ENCODE measurements around the gene IPCEF1.
"Not testable (repeated sequence)": the region's sequence is repeated elsewhere in the genome, so short reads cannot be mapped to it uniquely, and the experiment has no call there.

The IPCEF1 gene

DNA sequence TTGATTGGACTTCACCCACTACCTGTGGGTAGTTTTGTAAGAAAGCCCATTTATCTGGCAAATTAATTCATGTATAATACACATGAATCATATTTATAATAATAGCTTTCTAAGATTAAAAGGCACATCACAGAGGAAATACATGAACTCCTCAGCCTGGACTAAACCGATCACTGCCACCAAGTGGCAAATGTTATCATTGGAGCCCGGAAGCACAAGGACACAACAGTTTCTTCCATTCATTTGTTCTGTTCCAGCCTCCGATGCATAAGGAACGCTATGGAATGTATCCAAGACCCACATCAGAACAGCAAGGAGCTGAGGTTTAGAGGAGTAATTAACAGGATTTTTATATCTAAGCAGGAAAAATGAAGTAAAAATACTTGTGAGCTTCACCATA lies 13.9 kb upstream of the IPCEF1 start:
- DNase-seq: peak; percentile 31

DNA sequence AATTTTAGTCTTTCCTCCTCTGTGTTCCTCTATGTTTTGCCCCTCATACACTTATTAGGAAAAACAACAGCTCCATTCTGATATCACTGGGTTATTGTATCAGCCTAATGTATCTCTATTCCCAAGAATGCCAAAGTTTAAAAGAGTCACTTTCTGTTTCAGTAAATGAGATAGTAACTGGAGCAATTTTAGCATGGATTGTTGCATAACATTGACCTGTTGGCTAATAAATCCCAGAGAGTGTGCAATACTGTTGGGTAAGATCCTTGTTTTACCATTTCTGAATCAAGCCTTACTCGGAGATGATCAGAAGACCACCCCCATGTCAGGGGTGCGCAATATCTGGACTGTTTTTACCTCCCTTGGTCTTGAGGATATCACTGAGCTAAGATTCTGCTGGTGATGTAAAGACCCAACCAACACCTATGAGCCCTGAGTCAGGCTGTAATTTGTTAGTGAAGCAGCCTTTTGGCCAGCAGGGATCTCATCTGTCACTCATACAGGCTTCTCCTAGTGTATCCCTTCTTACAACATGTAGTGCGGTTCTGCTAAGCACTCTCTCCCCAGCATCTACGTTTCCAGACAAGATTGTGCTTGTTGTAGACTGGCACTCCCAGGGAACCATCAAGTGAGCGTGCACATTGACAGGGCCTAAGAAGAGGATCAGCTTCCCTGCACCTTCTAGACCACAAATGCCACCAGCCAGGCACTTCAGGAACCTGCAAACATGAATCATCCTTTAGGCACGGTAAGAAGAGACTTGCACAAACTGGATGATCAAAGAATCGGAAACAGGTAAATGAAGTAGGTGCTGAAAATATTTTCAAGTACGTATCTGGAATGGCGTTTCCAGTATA lies 11.5 kb upstream of the IPCEF1 start:
- DNase-seq: no peak

GRCh38 chr6:154367336-154367735 lies 10.7 kb upstream of the IPCEF1 start:
- no peak for DNase-seq

GRCh38 chr6:154363821-154364220 lies 7.2 kb upstream of the IPCEF1 start:
- no peak for DNase-seq

DNA sequence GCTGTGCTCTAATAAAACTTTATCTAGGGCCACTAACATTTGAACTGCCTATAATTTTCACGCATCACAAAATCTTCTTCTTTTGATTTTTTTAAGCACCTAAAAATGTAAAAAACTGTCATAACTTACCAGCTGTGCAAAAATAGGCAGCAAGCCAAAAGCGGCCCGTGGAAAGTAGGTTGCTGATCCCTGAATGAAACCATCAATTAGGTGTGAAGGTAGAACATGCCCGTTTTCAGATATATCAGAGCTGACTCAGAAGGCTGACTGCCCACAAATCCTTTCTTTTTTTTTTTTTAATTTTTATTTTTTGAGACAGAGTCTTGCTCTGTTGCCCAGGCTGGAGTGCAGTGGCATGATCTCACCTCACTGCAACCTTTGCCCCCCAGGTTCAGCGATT lies 4.9 kb upstream of the IPCEF1 start:
- no peak for DNase-seq

GRCh38 chr6:154360476-154360875 lies 3.9 kb upstream of the IPCEF1 start:
- DNase-seq: no peak

DNA sequence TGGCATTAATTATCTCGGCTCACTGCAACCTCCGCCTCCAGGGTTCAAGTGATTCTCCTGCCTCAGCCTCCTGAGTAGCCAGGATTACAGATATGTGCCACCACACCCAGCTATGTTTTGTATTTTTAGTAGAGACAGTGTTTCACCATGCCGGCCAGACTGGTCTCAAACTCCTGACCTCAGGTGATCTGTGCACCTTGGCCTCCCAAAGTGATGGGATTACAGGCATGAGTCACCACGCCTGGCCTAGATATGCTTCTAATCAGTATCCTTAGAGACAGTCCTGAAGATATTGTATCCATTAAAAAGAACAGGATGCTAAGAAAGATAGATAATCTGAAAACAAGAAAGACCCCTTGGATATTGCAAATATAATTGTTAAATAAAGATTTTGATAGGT lies 3.1 kb upstream of the IPCEF1 start:
- no peak for DNase-seq

DNA sequence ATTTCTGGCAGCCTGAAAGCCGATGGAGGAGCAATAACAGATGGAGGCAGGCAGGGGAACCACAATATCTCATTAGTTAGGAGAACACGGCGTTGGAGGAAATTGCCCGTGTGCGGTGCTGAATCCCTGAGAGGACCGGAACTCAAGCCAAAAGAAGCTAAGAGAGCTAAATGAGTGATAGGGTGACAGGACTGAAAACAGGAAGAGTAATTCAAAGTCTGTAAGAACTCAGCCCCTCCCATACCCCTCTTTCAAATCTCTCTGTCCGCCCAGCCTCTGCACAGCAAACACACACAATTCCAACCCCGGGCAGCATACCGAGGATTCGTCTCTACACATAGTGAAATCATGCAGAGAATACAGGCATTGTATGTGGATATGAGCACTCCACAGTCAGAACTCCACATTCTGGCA lies 2.6 kb upstream of the IPCEF1 start:
- DNase-seq: peak; percentile 3

DNA sequence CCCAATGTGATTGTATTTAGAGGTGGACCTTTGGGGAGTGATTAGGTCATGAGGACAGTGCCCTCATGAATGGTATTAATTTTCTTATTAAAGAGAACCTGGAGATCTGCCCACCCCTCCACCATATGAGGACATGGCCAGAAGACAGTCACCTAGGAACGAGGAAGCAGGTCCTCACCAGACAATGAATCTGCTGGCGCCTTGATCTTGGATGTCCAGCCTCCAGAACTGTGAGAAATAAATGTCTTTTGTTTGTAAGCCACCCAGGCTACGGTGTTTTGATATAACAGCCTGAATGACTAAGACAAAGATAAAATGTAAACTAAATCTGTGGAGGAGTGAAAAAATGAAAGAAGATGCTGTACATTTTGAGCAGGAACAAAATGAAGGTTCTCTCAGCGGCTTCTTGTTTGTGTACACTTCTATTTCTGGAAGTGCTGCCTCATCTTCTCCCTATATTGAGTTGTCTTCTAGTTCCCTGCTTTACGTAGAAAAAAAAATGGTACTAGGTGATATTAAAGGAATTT lies 1.5 kb upstream of the IPCEF1 start:
- DNase-seq: no peak

DNA sequence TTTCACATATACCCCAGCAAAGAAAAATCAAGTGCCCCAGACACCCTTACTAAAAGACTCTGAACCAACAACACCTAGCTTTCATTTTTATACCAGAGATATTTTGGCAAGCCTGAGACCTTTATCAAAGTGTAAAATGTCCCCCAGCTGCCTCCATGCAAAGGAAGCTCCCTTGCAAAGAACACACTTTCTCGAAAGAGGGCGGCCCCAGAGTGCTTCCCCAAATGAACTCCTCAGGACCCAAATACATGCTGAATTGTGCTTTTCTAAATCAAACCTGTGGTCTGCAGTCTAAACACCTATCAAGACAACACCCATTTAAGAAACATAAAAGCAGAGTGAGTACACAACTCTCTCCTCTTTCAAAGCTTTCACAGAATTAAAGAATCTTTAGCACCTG lies 490 bp downstream of the IPCEF1 start:
- DNase-seq: no peak

DNA sequence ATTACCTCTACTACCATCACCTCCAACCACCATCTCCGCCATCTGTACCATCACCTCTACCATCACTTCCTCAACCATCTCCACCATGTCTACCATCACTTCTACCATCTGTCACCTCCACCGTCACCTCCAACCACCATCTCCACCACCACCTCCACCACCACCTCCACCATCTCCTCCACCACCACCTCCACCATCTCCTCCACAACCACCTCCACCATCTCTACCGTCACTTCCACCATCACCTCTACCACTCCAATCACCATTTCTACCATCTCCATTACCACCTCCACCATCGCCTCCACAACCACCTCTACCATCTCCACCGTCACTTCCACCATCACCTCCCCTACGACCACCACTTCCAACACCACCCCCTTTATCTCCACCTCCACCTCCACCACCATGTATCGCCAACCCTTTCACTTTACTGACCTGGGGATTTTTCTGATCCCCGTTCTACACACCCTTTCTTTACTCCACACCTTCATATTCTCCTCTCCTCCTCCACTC lies 2.3 kb downstream of the IPCEF1 start:
- no peak for DNase-seq

DNA sequence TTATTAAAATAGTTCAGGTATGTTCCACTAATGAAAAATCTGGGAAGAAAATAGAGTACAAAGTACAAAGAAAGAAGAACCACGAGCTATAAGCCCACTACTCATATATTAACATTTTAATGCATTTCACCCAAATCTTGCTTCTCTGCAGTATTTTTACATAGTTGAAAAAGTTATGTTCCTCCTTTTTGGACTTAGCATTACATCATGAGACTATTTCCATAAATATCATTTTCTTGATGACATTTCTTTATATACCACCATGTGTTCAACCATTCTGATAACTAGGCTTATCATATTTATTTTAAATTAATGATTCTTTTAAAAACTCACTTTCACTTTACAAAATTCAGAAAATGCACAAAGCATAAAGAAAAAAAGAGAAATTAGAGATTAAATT lies 3.0 kb downstream of the IPCEF1 start:
- DNase-seq: no peak

- no peak for DNase-seq
These were observed 3.6 kb downstream of the IPCEF1 start for GRCh38 chr6:154352898-154353585.

GRCh38 chr6:154350293-154350692 lies 6.3 kb downstream of the IPCEF1 start:
- DNase-seq: no peak

- DNase-seq: no peak
These were observed 8.6 kb downstream of the IPCEF1 start for GRCh38 chr6:154347981-154348380.

GRCh38 chr6:154345811-154346210 lies 10.8 kb downstream of the IPCEF1 start:
- DNase-seq: no peak

- no peak for DNase-seq
These were observed 12.9 kb downstream of the IPCEF1 start for GRCh38 chr6:154343473-154344308.

DNA sequence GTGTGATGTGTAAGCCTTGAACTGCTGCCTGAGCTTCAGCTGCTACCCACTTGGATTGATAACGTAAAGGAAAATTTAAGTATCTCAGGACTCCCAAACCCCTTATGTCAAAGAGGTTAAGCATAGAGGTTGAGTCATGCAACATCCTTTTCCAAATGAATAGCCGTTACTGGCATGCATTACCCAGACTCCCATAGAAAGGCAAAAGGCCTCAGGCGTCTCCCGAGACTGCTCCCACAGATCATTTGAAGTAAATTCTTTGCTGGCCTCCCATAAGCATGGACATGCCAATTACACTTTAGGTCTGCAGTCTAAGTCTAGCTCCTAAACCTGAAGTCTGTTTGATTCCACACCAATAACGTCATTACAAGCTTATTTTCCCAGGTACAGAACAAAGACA lies 14.7 kb downstream of the IPCEF1 start:
- no peak for DNase-seq

GRCh38 chr6:154341336-154341735 lies 15.3 kb downstream of the IPCEF1 start:
- DNase-seq: no peak

- DNase-seq: no peak
These were observed 19.1 kb downstream of the IPCEF1 start for GRCh38 chr6:154337406-154338005.

GRCh38 chr6:154334147-154334546 lies 22.5 kb downstream of the IPCEF1 start:
- DNase-seq: not testable (repeated sequence)

DNA sequence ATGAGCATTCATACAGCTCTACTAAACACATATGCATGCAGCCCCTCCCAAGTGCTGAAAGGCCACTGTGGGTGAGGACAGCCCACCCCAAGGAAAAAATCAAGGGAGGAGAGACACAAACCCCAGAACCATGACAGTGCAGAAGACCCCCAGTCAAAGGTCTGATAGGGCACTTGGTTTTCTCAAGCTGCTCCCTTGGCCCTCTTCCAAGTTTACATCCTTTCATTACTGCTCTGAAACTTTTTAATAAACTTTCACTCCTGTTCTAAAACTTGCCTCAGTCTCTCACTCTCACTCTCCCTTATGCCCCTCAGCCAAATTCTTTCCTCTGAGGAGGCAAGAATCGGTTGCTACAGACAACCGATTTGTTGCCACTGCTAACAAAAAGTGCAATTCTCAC lies 24.9 kb downstream of the IPCEF1 start:
- no peak for DNase-seq

All from CD4-positive, alpha-beta T cell treated with Interleukin-17A for 1 hour (primary cell).